IPS-NIHi7 (cell line): ENCODE results near the gene TLE6.
"Not testable (repeated sequence)": the region's sequence is repeated elsewhere in the genome, so short reads cannot be mapped to it uniquely, and the experiment has no call there.

Experiments used
- DNase-seq: peaks from one replicate; pipeline ENCODE4 v3.0.0; 2012; ENCODE audit warnings: mixed read lengths; ENCODE audit errors: extremely low spot score

Gene TLE6

DNA sequence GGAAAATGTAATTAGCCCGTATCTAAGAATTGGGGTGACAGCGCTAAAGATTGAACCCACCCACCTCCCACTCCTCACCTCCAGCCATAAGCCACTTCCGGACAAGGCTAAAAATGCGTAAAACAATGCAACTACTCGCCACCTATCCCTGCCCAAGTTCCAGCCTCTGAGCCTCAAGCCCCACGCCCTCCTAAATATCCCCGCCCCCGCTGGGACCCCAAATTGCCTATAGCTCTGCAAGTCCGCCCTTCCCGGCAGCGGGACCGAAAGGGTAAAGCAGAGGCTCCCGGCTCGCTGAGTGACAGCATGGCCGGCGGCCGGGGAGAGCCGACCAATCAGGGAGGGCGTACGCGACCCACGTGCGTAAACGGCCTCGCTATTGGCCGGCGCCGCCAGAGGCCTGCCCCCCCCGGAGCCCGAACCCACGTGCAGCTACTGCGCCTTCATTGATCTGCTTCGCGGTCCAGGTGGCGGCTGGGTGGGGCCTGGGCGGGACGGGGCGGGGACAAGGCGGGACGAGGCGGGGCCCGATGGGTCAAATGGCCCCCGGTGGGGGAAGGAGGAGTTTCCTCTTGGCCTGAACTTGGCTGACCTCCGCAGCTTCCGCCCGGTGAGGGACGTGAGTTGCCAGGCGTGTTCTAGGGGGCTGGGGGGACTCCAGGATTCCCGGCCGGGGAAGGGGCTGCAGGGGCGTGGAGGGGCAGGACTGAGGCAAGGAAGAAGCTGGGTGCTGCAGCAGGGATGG, at the start of gene TLE6:
TSS of gene TLE6 (plus strand) at position 564 of the 745 bp plus-strand sequence. CDS start 670 bp downstream, outside the sequence.
- DNase-seq, result peak; percentile 99

DNA sequence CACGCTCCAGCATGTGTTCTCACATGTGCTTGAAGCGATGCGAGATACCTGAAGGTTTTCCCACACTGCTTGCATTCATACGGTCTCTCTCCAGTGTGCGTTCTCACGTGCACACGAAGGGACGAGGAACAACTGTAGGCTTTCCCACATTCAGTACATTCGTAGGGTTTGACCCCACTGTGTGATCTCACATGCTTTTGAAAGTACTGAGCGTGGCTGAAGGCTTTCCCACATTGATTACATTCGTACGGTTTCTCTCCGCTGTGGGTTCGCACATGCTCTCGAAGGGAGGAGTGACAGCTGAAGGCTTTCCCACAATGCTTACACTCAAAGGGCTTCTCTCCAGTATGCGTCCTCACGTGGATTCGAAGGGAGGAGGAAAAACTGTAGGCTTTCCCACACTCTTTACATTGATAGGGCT, 43.9 kb upstream of the TLE6 start:
- no peak for DNase-seq

DNA sequence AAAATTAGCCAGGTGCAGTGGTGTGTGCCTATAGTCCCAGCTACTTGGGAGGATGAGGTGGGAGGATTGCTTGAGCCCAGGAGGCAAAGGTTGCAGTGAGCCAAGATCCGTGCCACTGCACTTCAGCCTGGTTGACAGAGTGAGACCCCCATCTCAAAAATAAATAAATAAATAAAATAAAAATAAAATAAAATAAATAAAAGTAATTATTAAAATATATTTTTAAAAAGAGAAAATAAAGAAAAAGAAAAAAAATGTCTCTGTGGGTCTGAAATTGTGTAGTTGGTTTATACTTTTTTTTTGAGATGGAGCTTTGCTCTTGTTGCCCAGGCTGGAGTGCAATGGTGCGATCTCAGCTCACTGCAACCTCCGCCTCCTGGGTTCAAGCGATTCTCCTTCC, 41.5 kb upstream of the TLE6 start:
- not testable (repeated sequence) for DNase-seq

DNA sequence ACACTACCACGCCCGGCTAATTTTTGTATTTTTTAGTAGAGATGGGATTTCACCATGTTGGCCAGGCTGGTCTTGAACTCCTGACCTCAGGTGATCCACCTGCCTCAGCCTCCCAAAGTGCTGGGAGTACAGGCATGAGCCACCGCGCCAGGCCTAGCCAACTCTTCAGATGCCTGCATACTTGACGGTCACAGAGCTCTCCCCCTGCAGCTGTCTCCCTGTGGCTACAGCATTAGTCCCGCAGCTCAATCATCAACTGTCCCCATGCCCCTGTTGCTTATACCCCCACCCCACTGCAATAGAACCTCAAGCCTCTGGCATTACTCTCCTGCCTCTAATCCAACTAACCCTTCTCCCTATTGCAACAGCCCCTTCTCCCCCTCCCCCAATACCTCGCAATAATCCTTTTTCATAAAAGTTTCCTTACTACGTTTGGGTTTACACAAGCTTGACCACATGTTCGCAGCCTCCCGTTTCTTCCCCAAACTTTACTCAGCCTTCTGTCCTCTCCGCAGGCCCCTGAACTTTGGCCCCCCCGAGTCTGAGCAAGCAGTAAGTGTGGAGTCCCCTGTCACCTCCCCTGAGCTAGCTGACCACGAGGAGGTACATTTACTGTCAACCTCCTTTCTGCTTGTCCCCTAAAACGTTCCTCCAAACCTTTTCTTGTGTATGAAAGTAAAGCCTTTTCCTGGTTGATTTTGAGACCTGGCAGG, 34.3 kb upstream of the TLE6 start:
- DNase-seq, result no peak

DNA sequence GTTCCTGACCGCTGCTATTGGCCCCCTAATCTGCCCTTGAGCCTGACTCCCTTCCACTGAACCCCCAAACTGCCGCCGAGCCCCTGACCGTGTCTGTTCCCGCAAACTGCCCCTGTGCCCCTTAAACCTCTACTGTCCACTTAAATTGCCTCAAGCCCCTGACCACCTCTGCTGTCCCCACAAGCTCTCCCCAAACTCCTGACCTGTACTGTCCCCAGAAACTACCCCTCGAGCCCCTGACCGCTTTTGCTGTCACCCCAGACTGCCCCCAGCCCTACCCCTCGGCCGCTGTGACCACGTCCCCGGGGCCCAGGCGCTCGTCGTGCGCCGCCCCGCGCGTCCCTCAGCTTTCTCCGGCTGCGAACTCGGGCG, 33.0 kb upstream of the TLE6 start:
- no peak for DNase-seq

DNA sequence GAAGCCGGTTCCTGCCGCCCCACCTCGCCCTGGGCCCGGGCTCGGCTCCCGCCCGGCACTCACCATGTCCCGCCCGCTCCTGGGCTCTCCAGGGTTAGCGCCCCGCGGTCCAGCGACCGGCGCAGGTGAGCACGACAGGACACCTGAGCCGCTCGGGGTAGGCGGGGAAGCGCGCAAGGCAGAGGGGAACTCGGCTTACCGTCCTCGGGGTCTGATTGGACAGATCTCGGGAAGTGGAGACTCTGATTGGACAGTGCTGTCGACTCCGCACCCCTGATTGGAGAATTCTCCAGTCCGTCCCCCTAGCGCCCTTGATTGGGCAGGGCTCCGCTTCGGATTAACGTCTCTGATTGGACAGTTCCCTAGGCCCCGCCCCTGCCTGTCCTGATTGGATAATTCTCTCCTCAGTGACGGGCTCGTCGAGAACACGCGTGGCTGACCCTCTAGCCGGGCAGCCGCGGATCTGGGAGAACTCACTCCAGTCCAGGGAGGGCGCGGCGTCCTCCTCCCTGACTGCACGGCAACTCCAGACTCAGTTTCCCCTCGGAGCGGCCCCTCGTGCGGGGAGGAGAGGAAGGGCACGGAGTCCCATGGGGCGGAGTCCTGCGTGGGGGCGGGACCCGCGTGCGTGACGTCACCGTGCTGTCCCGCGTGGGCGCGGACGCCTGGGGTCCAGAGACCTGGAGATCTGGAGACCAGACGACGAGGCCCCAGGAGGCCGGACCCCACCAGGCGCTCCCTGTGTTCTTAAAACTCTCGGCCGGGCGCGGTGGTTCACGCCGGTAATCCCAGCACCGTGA, 32.4 kb upstream of the TLE6 start, which contains the start of gene ZNF77:
TSS of gene ZNF77 (minus strand) at position 197 of the 800 bp plus-strand sequence. CDS start at position 66, 131 bp downstream.
- DNase-seq, result peak; percentile 100

DNA sequence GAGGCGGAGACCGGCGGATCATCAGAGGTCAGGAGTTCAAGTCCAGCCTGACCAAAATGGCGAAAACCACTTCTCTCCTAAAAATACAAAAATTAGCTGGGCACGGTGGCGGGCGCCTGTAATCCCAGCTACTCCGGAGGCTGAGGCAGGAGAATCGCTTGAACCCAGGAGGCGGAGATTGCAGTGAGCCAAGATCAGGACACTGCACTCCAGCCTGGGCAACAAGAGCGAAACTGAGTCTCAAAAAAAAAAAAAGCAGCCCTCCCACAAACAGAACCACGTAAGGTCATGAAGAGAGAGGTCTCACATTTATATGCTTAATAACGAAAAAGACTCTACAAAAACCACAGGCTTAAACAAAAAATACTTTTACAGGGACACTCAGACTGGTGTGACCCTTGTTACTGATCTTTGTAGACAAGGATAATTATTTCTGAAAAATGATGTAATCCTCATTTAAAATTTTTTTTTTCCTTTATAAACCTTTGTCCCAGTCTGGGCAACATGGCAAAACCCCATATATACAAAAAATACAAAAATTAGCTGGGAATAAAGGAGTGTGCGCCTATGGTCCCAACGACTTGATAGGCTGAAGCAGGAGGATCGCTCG, 31.7 kb upstream of the TLE6 start:
- DNase-seq, result no peak

DNA sequence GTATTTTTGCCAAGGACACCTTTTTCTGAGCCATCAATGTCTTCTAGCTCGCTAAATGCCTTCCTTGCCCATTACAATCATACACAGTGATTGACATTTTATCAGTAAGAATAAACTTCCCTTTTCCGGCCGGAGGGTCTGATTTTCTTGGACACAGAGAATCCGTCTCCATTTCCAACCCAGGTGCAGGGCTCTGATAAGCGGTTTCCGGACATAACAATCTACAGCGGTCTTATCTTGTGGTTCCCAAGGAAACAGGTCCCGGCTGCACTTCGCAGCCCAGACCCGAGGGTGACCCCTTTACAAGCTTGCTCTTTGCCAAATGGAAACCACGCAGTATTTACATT, 27.5 kb upstream of the TLE6 start:
- no peak for DNase-seq

DNA sequence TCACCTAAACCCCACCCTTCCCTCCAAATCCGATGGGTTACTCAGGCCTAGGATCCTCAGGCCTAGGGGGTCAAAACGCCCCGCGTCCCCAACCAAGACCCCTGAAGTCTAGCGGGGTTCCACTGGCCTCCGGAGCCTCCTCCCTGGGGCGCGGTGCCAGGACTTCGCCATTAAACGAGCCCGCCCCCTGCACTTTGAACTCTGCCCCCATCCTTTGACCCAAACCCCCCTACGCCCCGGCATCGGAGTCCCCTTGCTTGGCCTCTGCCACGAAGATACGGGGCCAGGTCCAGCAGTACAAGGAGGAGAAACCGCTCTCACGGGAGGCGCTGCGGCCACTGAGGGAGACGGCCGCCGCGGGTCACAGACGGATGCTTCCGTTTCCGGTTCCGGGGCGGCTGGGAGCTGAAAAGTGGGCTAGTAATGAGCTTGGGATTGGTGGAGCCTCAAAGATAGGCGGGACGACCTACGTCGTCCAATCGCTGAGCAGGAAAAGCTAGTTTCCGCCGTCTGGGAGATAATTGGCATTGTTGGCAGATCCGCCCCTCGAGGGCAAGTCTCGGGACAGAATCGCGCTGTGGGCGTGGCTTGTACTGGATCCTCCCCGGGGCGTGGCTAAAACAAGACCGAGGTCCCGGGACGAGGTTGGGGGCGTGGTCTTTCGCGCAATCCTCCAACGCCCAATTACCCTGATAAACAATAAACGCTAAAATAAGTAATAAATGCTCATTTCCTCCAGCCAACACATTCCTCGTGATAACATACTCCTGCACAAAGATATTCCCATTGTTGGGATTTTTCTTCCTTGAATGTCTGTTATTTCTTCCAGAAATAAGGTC, 26.9 kb upstream of the TLE6 start:
- peak; percentile 99 for DNase-seq

DNA sequence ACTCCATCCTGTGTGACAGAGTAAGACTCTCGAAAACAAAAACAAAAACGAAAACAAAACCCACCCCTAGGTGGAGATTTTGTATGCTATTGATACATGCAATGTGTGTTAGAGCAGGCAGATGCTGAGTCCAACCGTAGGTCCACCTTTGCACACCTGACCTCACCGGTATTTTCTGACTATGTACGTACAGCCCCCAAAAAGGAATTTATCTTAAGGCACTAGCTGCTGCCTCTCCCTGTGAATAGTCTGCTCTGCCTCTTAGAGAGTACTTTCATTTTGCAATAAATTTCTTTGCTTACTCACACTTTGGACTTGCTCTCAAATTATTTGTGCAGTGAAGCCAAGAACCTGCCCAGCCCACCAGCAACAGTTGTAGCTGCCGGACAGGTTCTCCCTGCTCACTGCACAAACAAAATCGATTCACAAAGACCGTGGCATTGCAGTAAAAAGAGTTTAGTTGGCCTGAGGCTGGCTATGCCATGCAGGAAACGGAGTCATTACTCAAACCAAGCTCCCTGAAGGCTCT, 24.3 kb upstream of the TLE6 start:
- DNase-seq, result no peak

DNA sequence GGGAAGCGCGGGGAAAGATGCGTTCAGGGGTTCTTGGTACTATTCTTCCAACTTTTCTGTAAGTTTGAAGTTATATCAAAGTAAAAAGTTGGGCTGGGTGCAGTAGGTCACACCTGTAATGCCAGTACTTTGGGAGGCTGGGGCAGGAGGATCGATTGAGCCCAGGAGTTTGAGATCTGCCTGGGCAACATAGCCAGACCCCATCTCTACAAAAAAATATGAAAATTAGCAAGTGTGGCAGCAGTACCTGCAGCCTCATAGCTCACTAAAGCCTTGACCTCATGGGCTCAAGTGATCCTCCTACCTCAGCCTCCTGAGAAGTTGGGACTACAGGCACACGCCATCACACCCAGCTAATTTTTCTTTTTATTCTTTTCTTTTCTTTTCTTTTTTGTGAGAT, 20.2 kb upstream of the TLE6 start:
- DNase-seq, result no peak

DNA sequence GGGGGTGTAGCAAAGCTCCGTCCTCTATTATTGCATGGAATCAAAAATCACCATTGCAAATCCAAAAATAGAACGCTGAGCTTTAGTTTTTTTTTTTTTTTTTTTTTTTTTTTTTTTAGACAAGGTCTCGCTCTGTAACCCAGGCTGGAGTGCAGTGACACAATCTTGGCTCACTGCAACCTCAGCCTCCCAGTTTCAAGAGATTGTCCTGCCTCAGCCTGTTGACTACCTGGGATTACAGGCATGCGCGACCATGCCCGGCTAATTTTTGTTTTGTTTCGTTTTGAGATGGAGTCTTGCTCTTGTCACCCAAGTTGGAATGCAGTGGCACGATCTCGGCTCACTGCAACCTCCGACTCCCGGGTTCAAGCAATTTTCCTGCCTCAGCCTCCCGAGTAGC, 17.2 kb upstream of the TLE6 start:
- DNase-seq, result no peak

DNA sequence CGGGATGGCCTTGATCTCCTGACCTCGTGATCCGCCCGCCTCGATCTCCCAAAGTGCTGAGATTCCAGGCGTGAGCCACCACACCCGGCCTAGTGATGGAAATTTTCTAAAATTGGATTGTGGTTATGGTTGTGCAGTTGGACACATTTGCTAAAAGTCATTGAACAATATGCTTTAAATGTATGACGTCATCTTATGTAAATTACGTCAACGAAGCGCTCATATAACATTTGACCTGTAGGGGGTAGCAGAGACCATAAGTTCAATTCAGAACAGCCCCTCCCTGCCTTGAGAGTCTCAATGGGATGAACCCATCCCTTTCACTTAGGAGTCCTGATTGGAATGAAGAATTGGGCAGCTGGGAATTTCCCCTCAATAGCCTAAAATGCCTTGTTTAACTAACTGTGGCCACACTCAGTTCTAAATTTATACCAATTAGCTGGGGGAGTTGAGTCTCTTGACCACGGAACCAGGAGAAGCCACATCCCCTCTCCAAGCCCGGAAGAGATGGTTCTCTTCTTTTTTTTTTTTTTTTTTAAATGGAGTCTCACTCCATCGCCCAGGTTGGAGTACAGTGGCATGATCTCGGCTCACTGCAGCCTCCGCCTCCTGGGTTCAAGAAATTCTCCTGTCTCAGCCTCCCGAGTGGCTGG, 15.2 kb upstream of the TLE6 start:
- DNase-seq, result peak; percentile 76

DNA sequence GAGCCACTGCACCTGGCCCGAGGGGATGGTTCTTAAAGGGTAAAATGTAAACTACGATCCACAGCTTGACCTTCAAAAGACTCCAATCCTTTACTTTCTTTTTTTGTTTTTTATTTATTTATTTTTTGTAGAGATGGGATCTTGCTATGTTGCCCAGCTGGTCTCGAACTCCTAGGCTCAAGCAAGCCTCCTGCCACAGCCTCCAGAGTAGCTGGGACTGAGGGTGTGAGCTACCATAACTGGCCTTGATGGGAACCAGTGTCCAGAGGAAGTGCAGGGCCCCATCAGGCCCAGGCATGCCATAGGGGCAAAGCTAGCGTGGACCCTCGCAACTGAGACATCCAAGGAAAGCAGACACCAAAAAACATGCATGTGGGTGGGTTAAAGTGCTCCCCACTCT, 14.2 kb upstream of the TLE6 start:
- no peak for DNase-seq

DNA sequence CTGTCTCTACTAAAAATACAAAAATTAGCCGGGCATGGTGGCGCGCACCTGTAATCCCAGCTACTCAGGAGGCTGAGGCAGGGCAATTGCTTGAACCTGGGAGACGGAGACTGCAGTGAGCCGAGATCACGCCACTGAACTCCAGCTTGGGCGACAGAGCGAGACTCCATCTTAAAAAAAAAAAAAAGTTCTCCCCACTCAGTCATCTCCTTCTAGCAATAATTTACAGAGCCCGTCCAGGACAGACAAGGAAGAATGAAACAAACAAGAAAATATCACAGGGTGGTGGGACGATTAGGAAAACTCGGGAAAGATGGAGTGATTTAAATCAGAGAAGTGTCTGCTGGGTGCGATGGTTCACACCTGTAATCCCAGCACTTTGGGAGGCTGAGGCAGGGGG, 13.7 kb upstream of the TLE6 start:
- not testable (repeated sequence) for DNase-seq

DNA sequence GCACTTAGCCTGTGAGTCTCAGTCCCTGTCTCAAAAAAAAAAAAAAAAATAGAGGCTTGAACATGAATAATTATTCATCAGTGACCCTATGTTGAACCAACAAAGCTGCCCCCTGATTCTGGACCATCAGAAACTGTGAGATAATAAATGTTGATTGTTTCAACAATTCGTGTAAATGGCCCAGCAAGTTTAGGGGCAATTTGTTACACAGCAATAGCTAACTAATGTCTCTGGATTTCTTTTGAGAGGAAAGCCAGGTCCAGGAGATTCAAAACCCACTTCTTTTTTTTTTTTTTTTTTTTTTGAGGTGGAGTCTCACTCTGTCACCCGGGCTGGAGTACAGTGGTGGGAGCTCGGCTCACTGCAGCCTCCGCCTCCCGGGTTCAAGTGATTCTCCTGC, 12.5 kb upstream of the TLE6 start:
- no peak for DNase-seq

DNA sequence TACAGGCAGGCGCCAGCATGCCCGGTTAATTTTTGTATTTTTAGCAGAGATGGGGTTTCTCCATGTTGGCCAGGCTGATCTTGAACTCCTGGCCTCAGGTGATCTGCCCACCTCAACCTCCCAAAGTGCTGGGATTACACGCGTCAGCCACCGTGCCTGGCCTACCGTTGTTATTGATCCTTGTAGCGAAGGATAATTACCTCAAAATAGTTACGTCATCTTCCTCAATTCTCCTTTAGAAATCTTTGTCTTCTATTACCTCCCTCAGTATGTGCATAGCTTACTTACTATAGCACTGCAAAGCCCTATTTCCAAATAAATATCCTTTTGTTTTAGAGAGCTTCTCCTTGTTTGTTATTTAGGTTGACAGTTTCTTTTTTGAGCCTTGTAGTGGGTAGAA, 9.4 kb upstream of the TLE6 start:
- no peak for DNase-seq

DNA sequence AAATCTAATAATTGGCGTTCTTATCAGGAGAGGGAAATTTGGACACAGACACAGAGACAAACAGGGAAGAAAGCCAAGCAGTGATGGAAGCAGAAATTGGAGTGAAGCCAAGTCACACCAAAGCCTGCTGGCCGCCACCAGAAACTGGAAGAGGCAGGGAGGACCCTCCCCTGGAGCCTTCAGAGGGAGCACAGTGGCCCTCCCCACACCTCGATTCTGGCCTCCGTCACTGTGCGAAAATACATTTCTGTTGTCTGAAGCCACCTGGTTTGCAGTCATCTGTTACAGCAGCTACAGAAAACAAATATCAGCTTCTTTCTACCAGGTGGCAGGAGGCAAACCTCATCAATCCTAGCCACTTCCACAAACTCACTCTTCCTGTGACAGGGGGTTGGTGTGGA, 8.3 kb upstream of the TLE6 start:
- no peak for DNase-seq

DNA sequence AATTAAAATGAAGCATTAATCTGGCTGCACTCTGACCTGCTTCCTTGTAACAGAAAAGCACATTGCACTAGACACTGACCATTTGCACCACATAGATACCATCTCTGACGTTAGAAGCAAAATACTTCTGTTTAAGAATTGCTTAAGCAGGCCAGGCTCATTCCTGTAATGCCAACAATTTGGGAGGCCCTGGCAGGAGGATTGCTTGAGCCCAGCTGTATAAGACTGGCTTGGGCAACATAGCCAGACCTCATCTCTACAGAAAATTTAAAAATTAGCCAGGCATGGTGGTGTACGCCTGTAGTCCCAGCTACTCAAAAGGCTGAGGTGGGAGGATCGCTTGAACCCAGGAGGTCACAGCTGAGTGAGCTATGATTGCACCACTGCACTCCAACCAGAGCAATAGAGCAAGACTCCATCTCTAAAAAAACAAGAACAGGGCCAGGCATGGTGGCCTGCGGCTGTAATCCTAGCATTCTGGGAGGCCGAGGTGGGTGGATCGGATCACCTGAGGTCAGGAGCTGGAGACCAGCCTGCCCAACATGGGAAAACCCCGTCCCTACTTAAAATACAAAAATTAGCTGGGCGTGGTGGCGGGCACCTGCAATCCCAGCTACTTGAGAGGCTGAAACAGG, 7.0 kb upstream of the TLE6 start:
- no peak for DNase-seq

DNA sequence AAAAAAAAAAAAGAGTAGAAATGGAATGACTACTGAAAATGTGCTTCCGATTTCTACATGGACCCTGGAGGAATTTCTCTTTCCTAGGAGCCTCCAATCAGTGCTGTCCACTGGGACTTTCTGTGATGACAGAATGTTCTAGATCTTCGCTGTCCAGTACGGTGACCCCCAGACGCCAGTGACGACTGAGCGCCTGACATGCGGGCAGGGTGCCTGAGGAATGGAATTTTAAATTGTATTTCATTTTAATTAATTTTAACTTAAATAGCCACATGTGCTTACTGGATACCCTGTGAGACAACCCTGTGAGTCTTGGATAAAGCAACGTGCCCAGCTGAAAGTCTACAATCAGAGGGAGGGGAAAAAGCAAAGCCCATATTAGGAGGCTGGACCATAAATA, 4.1 kb upstream of the TLE6 start:
- DNase-seq, result no peak
